Stimulated activated naive B cell treated with anti-CD40 and anti-IgM and Interleukin-4, amounts not matched to agents 10 μg/mL and 1 μg/mL and 100 μg/mL, for 72 hours (primary cell): Measurements from ENCODE around the gene AEBP1.
A peak's percentile ranks its signal among the peaks of the same experiment; 100 is the strongest.

Source experiments
- ATAC-seq, 2 donors: fragments of 150-1000 bp; cut with Tn5 transposase; replicated peaks; 2 replicates each; pipeline ENCODE4 v1.10.0; 2021; ENCODE audit warnings: moderate library complexity in 1 of 2
- DNase-seq: peaks from one replicate; pipeline ENCODE4 v3.0.0; 2021
- H3K27ac Mint-ChIP-seq: one replicate; pipeline ENCODE4 v1.8.0; 2022; ENCODE audit warnings: mild to moderate bottlenecking, mixed read lengths
- H3K27me3 Mint-ChIP-seq, 2 donors: one replicate each; pipeline ENCODE4 v1.8.0; 2022; ENCODE audit warnings: mixed read lengths in 2 of 2
- H3K36me3 Mint-ChIP-seq, 2 donors: one replicate each; pipeline ENCODE4 v1.8.0; 2022; ENCODE audit warnings: mixed read lengths in 2 of 2, mild to moderate bottlenecking in 1 of 2
- H3K4me1 Mint-ChIP-seq, 2 donors: one replicate each; pipeline ENCODE4 v1.8.0; 2022; ENCODE audit warnings: mixed read lengths in 2 of 2, mild to moderate bottlenecking in 1 of 2
- H3K4me3 Mint-ChIP-seq, 2 donors: one replicate each; pipeline ENCODE4 v1.8.0; 2022; ENCODE audit warnings: mild to moderate bottlenecking in 2 of 2, mixed read lengths in 2 of 2, moderate library complexity in 1 of 2
- H3K9me3 Mint-ChIP-seq, 2 donors: one replicate each; pipeline ENCODE4 v1.8.0; 2022; ENCODE audit warnings: mixed read lengths in 2 of 2, mild to moderate bottlenecking in 1 of 2

AEBP1 gene

GRCh38 chr7:44075296-44076075 is 28.7 kb upstream of the AEBP1 start:
- H3K9me3 Mint-ChIP-seq, result no peaks in the 10 kb centered on the region
- H3K27me3 Mint-ChIP-seq, result no peaks in the 10 kb centered on the region
- H3K4me3 Mint-ChIP-seq, result peak overlapping the region; percentile 84 to 87
- DNase-seq (no peak), ATAC-seq (no peak)
- peak overlapping the region; percentile 99 for H3K27ac Mint-ChIP-seq
- peaks cover 51 to 90% of the 10 kb centered on the region in 2 donors for H3K4me1 Mint-ChIP-seq
- peaks cover 38 to 76% of the 10 kb centered on the region in 2 donors for H3K36me3 Mint-ChIP-seq

- DNase-seq (no peak), ATAC-seq (no peak)
- Mint-ChIP-seq H3K4me3 (no peak overlapping the region), H3K36me3 (peaks cover 43 to 78% of the 10 kb centered on the region in 2 donors), H3K4me1 (peaks cover 53 to 90% of the 10 kb centered on the region in 2 donors), H3K27me3 (no peaks in the 10 kb centered on the region), H3K27ac (peak overlapping the region; percentile 99), H3K9me3 (no peaks in the 10 kb centered on the region)
Measured at GRCh38 chr7:44076101-44076895, 27.8 kb upstream of the AEBP1 start.

- no peak for DNase-seq
- Mint-ChIP-seq H3K4me1 (peaks cover 50 to 88% of the 10 kb centered on the region in 2 donors), H3K9me3 (no peaks in the 10 kb centered on the region), H3K27me3 (no peaks in the 10 kb centered on the region), H3K27ac (peak overlapping the region; percentile 88), H3K4me3 (peak overlapping the region in 1 of 2 donors; percentile 29), H3K36me3 (peaks cover 48 to 72% of the 10 kb centered on the region in 2 donors)
- ATAC-seq, result no peak
Measured at GRCh38 chr7:44077061-44077460, 27.1 kb upstream of the AEBP1 start.

- no peaks in the 10 kb centered on the region for H3K9me3 Mint-ChIP-seq
- peaks cover 45 to 84% of the 10 kb centered on the region in 2 donors for H3K4me1 Mint-ChIP-seq
- DNase-seq (no peak), ATAC-seq (no peak)
- H3K27me3 Mint-ChIP-seq, result no peaks in the 10 kb centered on the region
- peak overlapping the region in 1 of 2 donors; percentile 7 for H3K4me3 Mint-ChIP-seq
- peak overlapping the region; percentile 86 for H3K27ac Mint-ChIP-seq
- H3K36me3 Mint-ChIP-seq, result peaks cover 46 to 66% of the 10 kb centered on the region in 2 donors
Measured at GRCh38 chr7:44077681-44078091, 26.5 kb upstream of the AEBP1 start.

GRCh38 chr7:44078521-44078920 is 25.6 kb upstream of the AEBP1 start:
- no peaks in the 10 kb centered on the region for H3K9me3 Mint-ChIP-seq
- DNase-seq, result no peak
- H3K4me1 Mint-ChIP-seq, result peaks cover 42 to 80% of the 10 kb centered on the region in 2 donors
- H3K27ac Mint-ChIP-seq, result peak overlapping the region; percentile 86
- peak overlapping the region; percentile 51 to 67 for H3K4me3 Mint-ChIP-seq
- no peaks in the 10 kb centered on the region for H3K27me3 Mint-ChIP-seq
- peaks cover 40 to 63% of the 10 kb centered on the region in 2 donors for H3K36me3 Mint-ChIP-seq
- no peak for ATAC-seq

- H3K9me3 Mint-ChIP-seq, result no peaks in the 10 kb centered on the region
- no peaks in the 10 kb centered on the region for H3K27me3 Mint-ChIP-seq
- peaks cover 39 to 78% of the 10 kb centered on the region in 2 donors for H3K4me1 Mint-ChIP-seq
- ATAC-seq, result peak; percentile 3 to 14
- no peak for DNase-seq
- H3K4me3 Mint-ChIP-seq, result peak overlapping the region in 1 of 2 donors; percentile 46
- peaks cover 36 to 53% of the 10 kb centered on the region in 2 donors for H3K36me3 Mint-ChIP-seq
- H3K27ac Mint-ChIP-seq, result peak overlapping the region; percentile 86
Measured at GRCh38 chr7:44079331-44080021, 24.7 kb upstream of the AEBP1 start.

- ATAC-seq (no peak), DNase-seq (no peak)
- Mint-ChIP-seq H3K27me3 (no peaks in the 10 kb centered on the region), H3K27ac (peak overlapping the region; percentile 97), H3K9me3 (no peaks in the 10 kb centered on the region), H3K4me1 (peaks cover 39 to 71% of the 10 kb centered on the region in 2 donors), H3K36me3 (peaks cover 35 to 47% of the 10 kb centered on the region in 2 donors), H3K4me3 (no peak overlapping the region)
Measured at GRCh38 chr7:44080118-44080517, 24.0 kb upstream of the AEBP1 start.

- DNase-seq (no peak), ATAC-seq (no peak)
- peak overlapping the region; percentile 97 for H3K27ac Mint-ChIP-seq
- no peaks in the 10 kb centered on the region for H3K27me3 Mint-ChIP-seq
- no peaks in the 10 kb centered on the region for H3K9me3 Mint-ChIP-seq
- H3K36me3 Mint-ChIP-seq, result peaks cover 30 to 40% of the 10 kb centered on the region in 2 donors
- H3K4me1 Mint-ChIP-seq, result peaks cover 37 to 65% of the 10 kb centered on the region in 2 donors
- peak overlapping the region; percentile 86 to 90 for H3K4me3 Mint-ChIP-seq
Measured at GRCh38 chr7:44080686-44081265, 23.4 kb upstream of the AEBP1 start.

- ATAC-seq (no peak), DNase-seq (no peak)
- peaks cover 37 to 60% of the 10 kb centered on the region in 2 donors for H3K4me1 Mint-ChIP-seq
- H3K36me3 Mint-ChIP-seq, result peaks cover 29 to 35% of the 10 kb centered on the region in 2 donors
- no peaks in the 10 kb centered on the region for H3K9me3 Mint-ChIP-seq
- no peaks in the 10 kb centered on the region for H3K27me3 Mint-ChIP-seq
- peak overlapping the region; percentile 97 for H3K27ac Mint-ChIP-seq
- H3K4me3 Mint-ChIP-seq, result peak overlapping the region; percentile 86 to 90
Measured at GRCh38 chr7:44081266-44081748, 22.8 kb upstream of the AEBP1 start.

- peak overlapping the region; percentile 91 for H3K27ac Mint-ChIP-seq
- peak; percentile 97 for DNase-seq
- no peaks in the 10 kb centered on the region for H3K27me3 Mint-ChIP-seq
- peaks cover 24 to 26% of the 10 kb centered on the region in 2 donors for H3K36me3 Mint-ChIP-seq
- peak overlapping the region; percentile 86 to 90 for H3K4me3 Mint-ChIP-seq
- peak; percentile 89 to 93 for ATAC-seq
- H3K4me1 Mint-ChIP-seq, result peaks cover 34 to 58% of the 10 kb centered on the region in 2 donors
- no peaks in the 10 kb centered on the region for H3K9me3 Mint-ChIP-seq
Measured at GRCh38 chr7:44082541-44083207, 21.5 kb upstream of the AEBP1 start.

GRCh38 chr7:44083796-44084195 is 20.3 kb upstream of the AEBP1 start:
- Mint-ChIP-seq H3K27ac (peak overlapping the region; percentile 75), H3K4me1 (peaks cover 30 to 58% of the 10 kb centered on the region in 2 donors), H3K27me3 (no peaks in the 10 kb centered on the region), H3K36me3 (peaks cover 12 to 17% of the 10 kb centered on the region in 2 donors), H3K9me3 (no peaks in the 10 kb centered on the region), H3K4me3 (peak overlapping the region; percentile 25 to 74)
- ATAC-seq (no peak), DNase-seq (no peak)

GRCh38 chr7:44084701-44085100 is 19.4 kb upstream of the AEBP1 start:
- H3K4me3 Mint-ChIP-seq, result no peak overlapping the region
- no peak for ATAC-seq

GRCh38 chr7:44085546-44085945 is 18.6 kb upstream of the AEBP1 start:
- Mint-ChIP-seq H3K27me3 (no peaks in the 10 kb centered on the region), H3K4me1 (peaks cover 20 to 40% of the 10 kb centered on the region in 2 donors), H3K36me3 (peaks cover 9 to 14% of the 10 kb centered on the region in 2 donors), H3K9me3 (no peaks in the 10 kb centered on the region), H3K4me3 (no peak overlapping the region), H3K27ac (no peak overlapping the region)
- ATAC-seq (no peak), DNase-seq (no peak)

More at GRCh38 chr7:44084701-44085100, 19.4 kb upstream of the AEBP1 start:
- no peak for DNase-seq
- no peaks in the 10 kb centered on the region for H3K27me3 Mint-ChIP-seq
- H3K27ac Mint-ChIP-seq, result no peak overlapping the region
- peaks cover 9 to 14% of the 10 kb centered on the region in 2 donors for H3K36me3 Mint-ChIP-seq
- peaks cover 23 to 49% of the 10 kb centered on the region in 2 donors for H3K4me1 Mint-ChIP-seq
- H3K9me3 Mint-ChIP-seq, result no peaks in the 10 kb centered on the region
